Loucy (cell line): ENCODE data around the gene PRAC2.

ENCODE experiments used
- EZH2phosphoT487 ChIP-seq: fragments of 200-600 bp; IDR thresholded peaks from 2 replicates; pipeline ENCODE4 v1.6.1; 2018; ENCODE audit warnings: antibody characterized with exemption, mild to moderate bottlenecking, moderate library complexity, borderline replicate concordance
- TF ChIP-seq, protein P1 (sequence below): fragments of 200-600 bp; sonication (generic); conservative IDR thresholded peaks from 2 replicates; pipeline ENCODE4 v1.5.1; 2014; ENCODE audit warnings: mild to moderate bottlenecking, antibody characterized with exemption, low read length

DNA sequence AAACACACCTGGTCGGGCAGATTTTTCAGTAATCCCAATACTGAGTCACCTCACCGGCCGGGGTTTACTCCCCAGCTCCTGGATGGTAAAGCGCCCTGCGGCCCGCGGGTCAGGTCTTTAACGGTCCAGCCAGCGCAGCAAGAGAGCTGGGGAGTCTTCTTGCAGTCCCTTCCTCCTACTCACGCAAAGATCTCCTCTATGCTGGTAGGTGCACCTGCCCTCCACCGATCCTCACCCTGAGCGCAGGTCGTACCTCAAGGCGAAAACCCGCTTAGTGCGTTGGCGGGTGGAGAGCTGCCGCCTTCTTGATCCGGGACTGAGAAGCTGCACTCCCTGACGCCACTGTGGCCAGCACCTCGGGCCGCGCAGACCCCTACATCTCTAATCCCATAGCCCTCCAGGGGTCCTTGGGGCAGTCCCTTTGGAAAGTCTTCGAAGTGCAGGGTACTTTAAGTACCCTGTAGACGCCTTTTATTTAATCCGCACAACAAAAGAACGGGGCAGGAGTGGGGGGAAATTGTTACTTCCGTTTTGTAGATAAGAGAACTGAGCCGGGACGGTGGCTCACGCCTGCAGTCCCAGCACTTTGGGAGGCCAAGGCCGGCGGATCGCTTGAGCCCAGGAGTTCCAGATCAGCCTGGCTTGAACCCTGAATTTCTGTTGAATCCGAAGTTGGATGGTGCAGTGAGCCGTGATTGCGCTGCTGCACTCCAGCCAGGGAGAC, 16.0 kb downstream of the PRAC2 start:
- no peak for TF ChIP-seq EZH2phosphoT487
- TF ChIP-seq, protein P1, sequence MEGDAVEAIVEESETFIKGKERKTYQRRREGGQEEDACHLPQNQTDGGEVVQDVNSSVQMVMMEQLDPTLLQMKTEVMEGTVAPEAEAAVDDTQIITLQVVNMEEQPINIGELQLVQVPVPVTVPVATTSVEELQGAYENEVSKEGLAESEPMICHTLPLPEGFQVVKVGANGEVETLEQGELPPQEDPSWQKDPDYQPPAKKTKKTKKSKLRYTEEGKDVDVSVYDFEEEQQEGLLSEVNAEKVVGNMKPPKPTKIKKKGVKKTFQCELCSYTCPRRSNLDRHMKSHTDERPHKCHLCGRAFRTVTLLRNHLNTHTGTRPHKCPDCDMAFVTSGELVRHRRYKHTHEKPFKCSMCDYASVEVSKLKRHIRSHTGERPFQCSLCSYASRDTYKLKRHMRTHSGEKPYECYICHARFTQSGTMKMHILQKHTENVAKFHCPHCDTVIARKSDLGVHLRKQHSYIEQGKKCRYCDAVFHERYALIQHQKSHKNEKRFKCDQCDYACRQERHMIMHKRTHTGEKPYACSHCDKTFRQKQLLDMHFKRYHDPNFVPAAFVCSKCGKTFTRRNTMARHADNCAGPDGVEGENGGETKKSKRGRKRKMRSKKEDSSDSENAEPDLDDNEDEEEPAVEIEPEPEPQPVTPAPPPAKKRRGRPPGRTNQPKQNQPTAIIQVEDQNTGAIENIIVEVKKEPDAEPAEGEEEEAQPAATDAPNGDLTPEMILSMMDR = no peak
